DOHH2 (cell line): ENCODE data around the gene PRRT4.

ENCODE experiments used
- H3F3A ChIP-seq: fragments of 200-600 bp; sonication (generic), shearing (Covaris generic); 2 replicates; pipeline ENCODE4 v1.6.0; 2016; ENCODE audit warnings: antibody characterized with exemption, mild to moderate bottlenecking; ENCODE audit not compliant: control insufficient read depth, insufficient read depth
- H3K27ac ChIP-seq: fragments of 200-600 bp; sonication (generic); 2 replicates; pipeline ENCODE4 v1.5.1; 2014; ENCODE audit warnings: low read depth, mild to moderate bottlenecking, low read length, moderate library complexity
- H3K27me3 ChIP-seq: fragments of 200-600 bp; sonication (generic); 2 replicates; pipeline ENCODE4 v1.6.1; 2014; ENCODE audit warnings: mild to moderate bottlenecking, low read length, mixed read lengths; ENCODE audit not compliant: control insufficient read depth
- H3K36me3 ChIP-seq: fragments of 200-600 bp; sonication (generic); 2 replicates; pipeline ENCODE4 v1.6.1; 2014; ENCODE audit warnings: mild to moderate bottlenecking, low read length, moderate library complexity, mixed read lengths; ENCODE audit not compliant: control insufficient read depth
- H3K4me1 ChIP-seq: fragments of 200-600 bp; sonication (generic); 2 replicates; pipeline ENCODE4 v1.6.1; 2014; ENCODE audit warnings: mild to moderate bottlenecking, low read length, mixed read lengths; ENCODE audit not compliant: control insufficient read depth
- H3K4me2 ChIP-seq: fragments of 200-600 bp; sonication (generic); 2 replicates; pipeline ENCODE4 v1.6.0; 2014; ENCODE audit warnings: mild to moderate bottlenecking, low read length, moderate library complexity
- H3K4me3 ChIP-seq: fragments of 200-600 bp; sonication (generic); 2 replicates; pipeline ENCODE4 v1.5.1; 2014; ENCODE audit warnings: mild to moderate bottlenecking, low read length, mixed read lengths
- H3K79me2 ChIP-seq: fragments of 200-600 bp; sonication (generic); 2 replicates; pipeline ENCODE4 v1.6.1; 2014; ENCODE audit warnings: mild to moderate bottlenecking, low read length, mixed read lengths; ENCODE audit not compliant: control insufficient read depth
- H3K9me2 ChIP-seq: fragments of 200-600 bp; sonication (generic); replicated peaks from 2 replicates; pipeline ENCODE4 v1.6.1; 2014; ENCODE audit warnings: mild to moderate bottlenecking, low read length, mixed read lengths; ENCODE audit not compliant: control insufficient read depth
- H3K9me3 ChIP-seq: fragments of 200-600 bp; sonication (generic); 2 replicates; pipeline ENCODE4 v1.6.1; 2014; ENCODE audit warnings: antibody characterized with exemption, low read length, mixed read lengths; ENCODE audit not compliant: control insufficient read depth, insufficient read depth
- H4K20me1 ChIP-seq: fragments of 200-600 bp; sonication (generic); 2 replicates; pipeline ENCODE4 v1.6.0; 2014; ENCODE audit warnings: low read depth, mild to moderate bottlenecking, antibody characterized with exemption, low read length, moderate library complexity; ENCODE audit not compliant: control insufficient read depth, insufficient read depth
- EZH2phosphoT487 ChIP-seq: fragments of 200-600 bp; sonication (generic); IDR thresholded peaks from 2 replicates; pipeline ENCODE4 v1.6.1; 2017; ENCODE audit warnings: borderline replicate concordance, mild to moderate bottlenecking, antibody characterized with exemption, low read length, moderate library complexity, mixed read lengths
- TF ChIP-seq, protein P1 (sequence below): fragments of 200-600 bp; sonication (generic); IDR thresholded peaks from one replicate; pipeline ENCODE4 v1.5.1; 2014; ENCODE audit warnings: antibody characterized with exemption, mild to moderate bottlenecking, low read depth, low read length; ENCODE audit not compliant: poor library complexity, severe bottlenecking

PRRT4 gene

DNA sequence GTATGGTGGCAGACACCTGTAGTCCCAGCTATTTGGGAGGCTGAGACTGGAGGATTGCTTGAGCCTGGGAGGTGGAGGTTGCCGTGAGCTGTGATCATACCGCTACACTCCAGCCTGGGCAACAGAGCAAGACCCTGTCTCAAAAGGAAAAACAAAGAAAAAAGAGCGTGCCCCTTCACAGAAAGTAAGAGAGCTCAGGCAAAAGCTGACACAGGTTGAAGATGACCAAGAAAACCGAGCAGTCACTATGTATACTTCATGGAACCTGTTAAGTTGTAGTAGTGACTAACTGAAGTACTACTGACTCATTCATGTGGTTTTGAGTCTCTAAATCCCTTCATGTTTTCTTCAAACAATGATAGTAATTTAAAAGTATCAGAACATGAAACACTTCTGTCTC is 1.2 kb upstream of the PRRT4 start:
- Histone ChIP-seq H3K4me2 (no peak overlapping the region), H3K4me3 (no peak overlapping the region), H3F3A (no peaks in the 10 kb centered on the region), H3K9me3 (no peaks in the 10 kb centered on the region), H3K27me3 (peaks cover 90% of the 10 kb centered on the region), H3K79me2 (no peaks in the 10 kb centered on the region), H3K9me2 (no peaks in the 10 kb centered on the region), H3K36me3 (no peaks in the 10 kb centered on the region), H3K27ac (no peak overlapping the region), H3K4me1 (peaks cover 12% of the 10 kb centered on the region; the same call in 1 of the 2 replicates), H4K20me1 (no peaks in the 10 kb centered on the region)
- TF ChIP-seq, protein P1, sequence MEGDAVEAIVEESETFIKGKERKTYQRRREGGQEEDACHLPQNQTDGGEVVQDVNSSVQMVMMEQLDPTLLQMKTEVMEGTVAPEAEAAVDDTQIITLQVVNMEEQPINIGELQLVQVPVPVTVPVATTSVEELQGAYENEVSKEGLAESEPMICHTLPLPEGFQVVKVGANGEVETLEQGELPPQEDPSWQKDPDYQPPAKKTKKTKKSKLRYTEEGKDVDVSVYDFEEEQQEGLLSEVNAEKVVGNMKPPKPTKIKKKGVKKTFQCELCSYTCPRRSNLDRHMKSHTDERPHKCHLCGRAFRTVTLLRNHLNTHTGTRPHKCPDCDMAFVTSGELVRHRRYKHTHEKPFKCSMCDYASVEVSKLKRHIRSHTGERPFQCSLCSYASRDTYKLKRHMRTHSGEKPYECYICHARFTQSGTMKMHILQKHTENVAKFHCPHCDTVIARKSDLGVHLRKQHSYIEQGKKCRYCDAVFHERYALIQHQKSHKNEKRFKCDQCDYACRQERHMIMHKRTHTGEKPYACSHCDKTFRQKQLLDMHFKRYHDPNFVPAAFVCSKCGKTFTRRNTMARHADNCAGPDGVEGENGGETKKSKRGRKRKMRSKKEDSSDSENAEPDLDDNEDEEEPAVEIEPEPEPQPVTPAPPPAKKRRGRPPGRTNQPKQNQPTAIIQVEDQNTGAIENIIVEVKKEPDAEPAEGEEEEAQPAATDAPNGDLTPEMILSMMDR = no peak
- TF ChIP-seq EZH2phosphoT487 = no peak

DNA sequence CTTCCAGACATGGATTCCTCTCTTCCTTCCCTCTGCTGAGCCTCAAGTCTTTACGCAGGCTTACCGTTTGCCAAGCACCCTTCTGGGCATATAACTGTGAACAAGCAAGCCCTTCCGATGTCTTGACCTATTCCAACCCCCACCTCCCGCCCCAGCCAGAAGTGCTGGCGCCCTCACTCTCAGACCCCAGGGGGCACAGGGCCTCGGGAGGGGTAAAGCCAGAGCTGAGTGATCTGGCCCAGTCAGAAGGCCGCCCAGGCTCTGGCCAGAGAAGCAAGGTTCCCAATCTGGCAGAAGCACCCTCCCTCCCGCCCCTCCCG is 1.2 kb downstream of the PRRT4 start:
- Histone ChIP-seq H4K20me1 (no peaks in the 10 kb centered on the region), H3F3A (no peaks in the 10 kb centered on the region), H3K4me2 (no peak overlapping the region), H3K27ac (no peak overlapping the region), H3K9me2 (no peaks in the 10 kb centered on the region), H3K9me3 (no peaks in the 10 kb centered on the region), H3K79me2 (no peaks in the 10 kb centered on the region), H3K4me3 (no peak overlapping the region), H3K27me3 (peaks cover 89% of the 10 kb centered on the region), H3K4me1 (peaks cover 12% of the 10 kb centered on the region; the same call in 1 of the 2 replicates), H3K36me3 (no peaks in the 10 kb centered on the region)
- TF ChIP-seq EZH2phosphoT487 = no peak
- TF ChIP-seq, protein P1 = no peak

DNA sequence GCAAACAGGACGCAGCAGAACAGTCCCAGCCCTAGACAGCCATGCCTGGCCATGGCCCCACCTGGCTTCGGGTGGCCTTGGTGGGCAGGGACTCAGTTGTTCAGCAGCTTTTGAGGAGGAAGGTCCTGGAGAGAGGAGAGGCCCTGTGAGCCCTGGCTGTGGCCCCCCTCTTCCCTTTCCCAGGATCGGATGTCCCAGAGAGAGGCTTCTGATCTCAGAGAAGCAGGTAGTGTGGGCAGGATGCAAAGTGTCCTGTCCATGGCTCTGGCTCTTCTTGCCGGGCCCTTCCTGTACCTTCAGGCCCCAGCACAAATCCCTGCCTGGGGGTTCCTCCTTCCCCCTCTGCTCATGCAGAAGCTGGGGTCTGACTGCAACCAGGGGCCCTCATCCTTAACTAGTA is 1.6 kb downstream of the PRRT4 start:
- H3F3A ChIP-seq = no peaks in the 10 kb centered on the region
- no peak overlapping the region for H3K4me3 ChIP-seq
- no peaks in the 10 kb centered on the region for H3K9me3 ChIP-seq
- TF ChIP-seq, protein P1 = no peak
- TF ChIP-seq EZH2phosphoT487 = no peak
- no peak overlapping the region for H3K27ac ChIP-seq
- no peaks in the 10 kb centered on the region for H3K79me2 ChIP-seq
- H3K27me3 ChIP-seq = peaks cover 85% of the 10 kb centered on the region
- no peaks in the 10 kb centered on the region for H4K20me1 ChIP-seq
- H3K4me1 ChIP-seq = peaks cover 12% of the 10 kb centered on the region; the same call in 1 of the 2 replicates
- no peak overlapping the region for H3K4me2 ChIP-seq
- H3K9me2 ChIP-seq = no peaks in the 10 kb centered on the region
- H3K36me3 ChIP-seq = no peaks in the 10 kb centered on the region

DNA sequence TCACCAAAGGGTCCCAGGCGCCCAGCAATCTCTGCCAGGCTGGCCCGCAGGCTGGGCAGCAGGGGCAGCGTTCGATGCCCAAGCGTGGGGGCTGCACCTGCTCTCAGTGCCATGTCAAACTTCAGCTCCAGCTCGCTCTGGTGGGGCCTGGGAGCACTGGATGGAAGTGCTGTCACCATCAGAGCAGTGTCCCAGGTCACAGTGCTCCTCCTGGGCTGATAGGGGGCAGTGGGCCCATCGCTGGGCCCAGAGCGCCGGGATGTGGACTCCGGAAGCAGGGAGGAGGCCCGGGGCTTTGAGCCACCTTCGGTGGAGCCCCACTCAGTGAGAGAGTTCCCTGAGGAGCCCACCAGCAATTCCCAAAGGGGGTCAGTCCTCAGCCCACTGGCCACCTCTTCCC is 2.2 kb downstream of the PRRT4 start:
- H3K4me3 ChIP-seq = no peak overlapping the region
- H3K79me2 ChIP-seq = no peaks in the 10 kb centered on the region
- H3F3A ChIP-seq = no peaks in the 10 kb centered on the region
- peaks cover 12% of the 10 kb centered on the region; the same call in 1 of the 2 replicates for H3K4me1 ChIP-seq
- H3K9me3 ChIP-seq = no peaks in the 10 kb centered on the region
- H3K4me2 ChIP-seq = no peak overlapping the region
- H4K20me1 ChIP-seq = no peaks in the 10 kb centered on the region
- H3K27ac ChIP-seq = no peak overlapping the region
- TF ChIP-seq, protein P1 = no peak
- no peak for TF ChIP-seq EZH2phosphoT487
- peaks cover 79% of the 10 kb centered on the region for H3K27me3 ChIP-seq
- H3K9me2 ChIP-seq = no peaks in the 10 kb centered on the region
- no peaks in the 10 kb centered on the region for H3K36me3 ChIP-seq
